Panc1 (cell line): Measurements from ENCODE around the gene MIPOL1.

Source experiments
- CTCF ChIP-seq: fragments of 450-650 bp; IDR thresholded peaks from 2 replicates; pipeline ENCODE4 v1.5.1; 2017; ENCODE audit warnings: mild to moderate bottlenecking
- POLR2AphosphoS5 ChIP-seq: IDR thresholded peaks from 2 replicates; pipeline ENCODE4 v1.6.1; 2012; ENCODE audit warnings: mild to moderate bottlenecking, low read depth, low read length, moderate library complexity
- REST ChIP-seq, 2 experiments: IDR thresholded peaks; 2 replicates each; pipeline ENCODE4 v1.6.1; 2011 to 2012; ENCODE audit warnings: low read depth in 2 of 2, control low read depth in 1 of 2, low read length in 1 of 2, mild to moderate bottlenecking in 1 of 2, moderate library complexity in 1 of 2; ENCODE audit not compliant: insufficient read depth in 1 of 2
- SIN3A ChIP-seq: IDR thresholded peaks from 2 replicates; pipeline ENCODE4 v1.6.1; 2012; ENCODE audit warnings: low read depth, mild to moderate bottlenecking, low read length, moderate library complexity, borderline replicate concordance; ENCODE audit not compliant: insufficient read depth
- TCF7L2 ChIP-seq: IDR thresholded peaks from 2 replicates; pipeline ENCODE4 v1.6.1; 2011; ENCODE audit warnings: mild to moderate bottlenecking, low read depth, low read length, inconsistent platforms

- TF ChIP-seq CTCF (no peak), TCF7L2 (no peak), POLR2AphosphoS5 (no peak), SIN3A (no peak), REST (IDR thresholded peaks at IDR 0.05; ENCODE audit: insufficient read depth in 1 of 2, low read depth in 2 of 2, low read length in 1 of 2) (no peak)
Measured at GRCh38 chr14:37252434-37252833, 54.7 kb downstream of the MIPOL1 start.
